HG03039 (cell line): ENCODE measurements around the gene SH3D19.

Source experiments
- ATAC-seq: cut with Tn5 transposase; IDR thresholded peaks from one replicate; pipeline ENCODE4 v1.9.1; 2021; ENCODE audit warnings: mild to moderate bottlenecking, moderate library complexity; ENCODE audit not compliant: unreplicated experiment

The SH3D19 gene

DNA sequence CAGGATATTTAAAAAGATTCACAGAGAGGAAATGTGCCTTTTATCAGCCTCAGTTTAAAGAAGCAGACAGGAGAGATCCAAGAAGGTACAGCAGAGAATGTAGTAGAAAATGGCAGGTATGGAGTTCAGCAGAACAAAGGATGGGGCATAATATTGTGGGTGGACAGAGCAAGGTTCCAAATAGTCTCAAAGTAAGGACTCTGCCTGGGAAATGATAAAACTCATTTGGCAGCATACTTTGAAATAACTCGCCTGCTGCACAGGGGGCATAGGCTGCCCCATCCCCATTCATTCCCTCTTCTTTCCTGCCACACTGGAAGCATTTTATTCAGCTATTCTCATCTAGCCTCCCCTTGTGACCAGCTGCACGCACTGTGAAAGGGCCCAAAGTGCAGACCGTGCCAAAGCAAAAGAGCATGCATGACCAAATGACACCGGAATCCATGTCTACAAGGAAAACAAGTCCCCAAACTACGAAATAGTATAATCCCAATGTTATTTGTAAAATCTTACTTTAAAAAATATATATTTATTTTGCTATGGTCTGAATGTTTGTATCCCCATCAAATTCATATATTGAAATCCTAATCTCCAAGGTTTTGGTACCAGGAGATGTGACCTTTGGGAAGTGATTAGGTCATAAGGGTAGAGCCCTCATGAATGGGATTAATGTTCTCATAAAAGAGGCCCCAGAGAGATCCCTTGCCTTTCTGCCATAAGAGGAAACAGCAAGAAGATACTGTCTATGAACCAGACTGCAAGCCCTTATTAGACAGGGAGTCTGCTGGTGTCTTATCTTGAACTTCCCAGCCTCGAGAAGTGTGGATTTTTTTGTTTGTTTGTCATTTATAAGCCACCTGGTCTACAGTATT lies 125.8 kb downstream of the SH3D19 start:
- no peak for ATAC-seq

DNA sequence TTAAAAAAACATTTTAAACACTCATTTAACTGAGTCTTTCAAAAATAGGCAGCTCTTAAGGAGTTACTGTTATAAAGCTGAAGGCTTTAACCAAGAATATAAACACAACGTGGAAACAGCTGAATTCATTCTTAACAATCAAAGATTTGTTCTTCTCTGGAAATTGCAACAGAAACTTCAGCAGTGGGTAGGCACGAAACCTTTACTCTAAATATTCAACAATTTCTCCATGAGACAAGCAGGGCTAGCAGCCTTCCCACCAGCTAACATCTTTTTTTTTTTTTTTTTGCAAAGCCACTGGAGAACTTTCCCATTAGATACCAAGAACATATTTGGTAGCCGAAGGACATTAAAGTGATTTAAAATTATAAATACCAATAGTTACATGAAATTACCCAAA lies 126.7 kb downstream of the SH3D19 start:
- ATAC-seq, result no peak

DNA sequence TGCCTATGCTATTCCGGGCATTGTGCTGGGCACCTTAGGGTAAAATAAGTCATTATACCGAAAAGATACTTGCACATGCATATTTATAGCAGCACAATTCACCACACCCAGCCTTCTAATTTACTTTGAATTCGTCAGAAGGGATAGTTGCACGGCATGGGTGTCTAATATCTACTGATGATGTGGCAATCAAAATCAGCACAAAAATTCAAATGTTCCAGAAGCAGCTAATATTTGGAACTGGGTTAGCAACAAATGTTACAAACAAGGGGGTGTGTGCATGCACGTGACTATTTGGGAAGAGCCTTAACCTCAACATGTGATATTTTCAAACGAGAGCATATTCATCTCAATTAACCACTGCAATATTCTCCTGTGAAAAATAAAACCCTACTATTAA lies 128.2 kb downstream of the SH3D19 start:
- ATAC-seq, result no peak

DNA sequence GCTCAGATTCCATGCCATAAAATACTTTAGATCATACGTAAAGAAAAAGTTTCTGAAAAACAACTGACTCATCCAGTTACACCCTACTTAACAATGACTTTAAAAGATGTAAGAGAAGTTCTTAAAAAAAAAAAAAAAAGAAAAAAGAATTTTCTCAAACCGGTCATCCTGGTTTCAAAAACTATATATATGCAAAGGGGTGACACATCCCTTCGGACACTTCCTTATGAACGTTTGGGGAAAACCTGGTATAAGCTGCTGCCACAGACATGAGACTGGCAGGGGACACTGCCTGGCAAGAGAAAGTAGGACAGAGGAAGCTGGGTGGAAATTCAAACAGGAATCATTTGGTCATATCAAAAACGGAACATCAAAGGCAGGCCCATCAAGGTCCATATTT lies 129.6 kb downstream of the SH3D19 start:
- ATAC-seq, result no peak

DNA sequence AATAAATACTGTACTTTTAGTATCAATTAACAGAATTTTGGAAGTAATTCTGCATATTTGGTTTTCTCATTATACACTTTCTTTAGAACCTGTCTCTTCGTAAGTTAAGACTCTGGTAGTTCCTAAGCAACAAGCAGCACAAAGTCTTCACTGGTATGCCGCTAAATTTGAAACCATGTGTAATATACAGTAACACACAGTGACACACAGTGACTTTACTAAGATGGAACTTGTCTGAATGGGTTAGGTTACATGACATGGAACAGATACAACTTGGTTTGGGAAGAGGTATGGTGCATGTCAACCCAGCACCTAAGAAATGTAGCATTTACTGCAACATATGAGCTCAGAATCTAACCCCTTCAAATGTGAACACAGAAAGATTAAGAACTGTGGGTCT lies 132.0 kb downstream of the SH3D19 start:
- no peak for ATAC-seq

DNA sequence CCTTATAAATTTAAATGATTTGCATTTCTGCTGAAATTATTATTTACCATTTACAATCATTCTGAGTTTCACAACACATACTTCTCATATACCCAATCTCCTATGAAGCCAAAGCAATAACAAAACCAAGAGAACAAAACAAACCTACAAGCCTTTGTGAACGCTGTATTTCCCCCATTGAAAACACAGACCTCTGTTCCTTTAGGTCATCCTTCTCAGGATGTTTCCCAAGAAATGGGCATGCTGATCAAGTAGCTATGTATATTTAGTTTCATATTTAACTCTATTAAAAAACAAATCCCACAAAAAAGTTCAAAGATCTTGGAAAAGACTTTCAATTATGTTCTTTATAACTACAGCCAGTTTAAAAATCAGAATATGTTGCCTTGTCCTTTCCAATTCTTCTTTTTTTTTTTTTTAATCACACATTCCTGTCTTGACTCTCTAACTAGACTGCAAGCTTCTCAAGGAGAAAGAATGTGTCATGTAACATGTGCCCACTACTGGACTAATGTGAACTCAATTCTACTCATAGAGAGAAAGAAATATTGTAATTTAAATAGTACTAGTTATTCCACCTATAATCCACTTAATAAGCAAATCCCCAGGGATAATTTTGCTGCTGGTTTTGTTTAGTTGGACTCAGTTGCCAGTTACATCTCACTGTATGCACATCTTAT lies 132.7 kb downstream of the SH3D19 start:
- no peak for ATAC-seq

DNA sequence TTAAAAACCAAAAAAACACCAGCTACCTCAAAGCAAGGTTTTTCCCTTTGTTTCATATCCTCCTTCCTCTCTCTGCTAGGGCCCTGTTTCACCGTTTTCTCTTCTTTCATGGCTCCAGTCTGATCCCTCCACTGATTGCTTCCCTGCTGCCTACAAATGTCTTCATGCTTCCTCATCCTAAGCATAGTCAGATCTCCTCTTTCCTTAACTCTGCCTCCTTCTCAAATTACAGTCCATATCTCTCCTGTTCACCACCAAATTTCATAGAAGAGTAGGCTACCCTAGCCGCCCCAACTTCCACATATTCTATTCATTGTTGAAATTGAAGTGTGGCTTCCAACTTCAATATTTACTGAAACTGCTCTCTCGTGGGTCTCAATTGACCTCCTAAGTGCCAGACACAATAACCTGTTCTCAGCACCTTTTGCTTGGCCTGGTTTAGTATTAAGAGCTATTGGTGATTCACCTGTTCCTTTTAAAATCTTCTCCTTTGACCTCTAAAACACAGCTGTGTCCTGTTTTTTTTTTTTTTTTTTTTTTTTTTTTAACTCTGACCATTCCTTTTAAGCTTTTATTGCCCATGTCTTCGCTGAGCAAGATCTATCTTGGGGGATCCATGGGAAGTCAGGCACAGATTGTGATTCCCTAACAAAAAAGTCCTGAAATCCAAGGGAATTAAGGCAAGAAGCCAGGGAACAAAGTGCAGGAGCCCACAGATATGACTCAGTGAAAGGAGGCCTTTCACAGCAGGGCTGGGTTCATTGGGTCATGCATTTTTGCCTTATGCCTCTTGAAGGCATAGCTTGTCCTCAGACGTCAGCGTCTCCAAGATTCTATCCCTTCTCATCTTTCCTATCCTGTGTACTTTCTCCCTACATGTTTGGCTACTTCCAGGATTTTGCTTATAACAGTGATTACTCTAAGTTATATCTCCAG lies 140.6 kb downstream of the SH3D19 start:
- no peak for ATAC-seq

DNA sequence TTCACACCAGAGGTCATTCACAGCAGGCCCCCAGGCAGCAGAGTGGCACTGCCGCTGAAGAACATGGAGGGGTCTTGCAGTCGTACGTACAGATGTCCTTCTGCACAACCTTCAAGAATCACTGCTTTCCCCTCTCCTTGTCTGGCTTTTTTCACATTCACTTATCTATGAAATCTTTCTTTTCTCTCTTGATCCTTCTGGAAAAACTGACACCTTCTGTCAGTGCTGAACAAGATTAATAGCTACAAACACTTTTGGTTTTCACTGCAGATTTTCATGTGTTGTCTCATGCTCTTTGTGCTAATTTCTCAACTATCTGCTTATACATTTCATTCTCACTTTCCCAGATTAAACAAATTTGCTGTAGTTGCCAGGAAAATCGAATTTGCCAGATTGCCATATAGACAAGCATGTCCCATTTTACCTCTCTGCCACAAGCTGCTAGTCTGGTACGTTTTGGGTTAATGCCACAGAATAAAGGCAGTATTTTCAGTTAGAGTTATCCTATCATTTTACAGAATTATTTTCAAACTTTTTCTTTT lies 142.9 kb downstream of the SH3D19 start:
- ATAC-seq, result no peak

DNA sequence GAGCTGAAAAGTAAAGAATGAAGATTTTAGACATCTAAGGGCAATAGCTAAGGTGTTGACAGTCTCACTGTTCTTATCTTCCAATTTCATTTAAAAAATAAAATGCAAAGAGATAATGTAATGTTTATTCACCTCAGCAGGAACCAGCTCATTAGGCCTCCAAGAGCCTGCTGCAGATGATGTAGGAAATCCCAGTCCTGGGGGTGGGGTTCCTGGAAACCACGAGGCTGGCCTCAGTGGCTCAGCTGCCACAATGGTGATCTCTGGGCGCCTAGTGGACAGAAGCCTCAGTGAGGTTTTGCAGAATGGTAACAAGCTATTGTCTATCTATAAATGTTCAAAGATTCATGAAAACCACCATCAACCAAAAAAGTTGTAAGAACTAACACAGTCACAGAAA lies 148.7 kb downstream of the SH3D19 start:
- ATAC-seq, result no peak

DNA sequence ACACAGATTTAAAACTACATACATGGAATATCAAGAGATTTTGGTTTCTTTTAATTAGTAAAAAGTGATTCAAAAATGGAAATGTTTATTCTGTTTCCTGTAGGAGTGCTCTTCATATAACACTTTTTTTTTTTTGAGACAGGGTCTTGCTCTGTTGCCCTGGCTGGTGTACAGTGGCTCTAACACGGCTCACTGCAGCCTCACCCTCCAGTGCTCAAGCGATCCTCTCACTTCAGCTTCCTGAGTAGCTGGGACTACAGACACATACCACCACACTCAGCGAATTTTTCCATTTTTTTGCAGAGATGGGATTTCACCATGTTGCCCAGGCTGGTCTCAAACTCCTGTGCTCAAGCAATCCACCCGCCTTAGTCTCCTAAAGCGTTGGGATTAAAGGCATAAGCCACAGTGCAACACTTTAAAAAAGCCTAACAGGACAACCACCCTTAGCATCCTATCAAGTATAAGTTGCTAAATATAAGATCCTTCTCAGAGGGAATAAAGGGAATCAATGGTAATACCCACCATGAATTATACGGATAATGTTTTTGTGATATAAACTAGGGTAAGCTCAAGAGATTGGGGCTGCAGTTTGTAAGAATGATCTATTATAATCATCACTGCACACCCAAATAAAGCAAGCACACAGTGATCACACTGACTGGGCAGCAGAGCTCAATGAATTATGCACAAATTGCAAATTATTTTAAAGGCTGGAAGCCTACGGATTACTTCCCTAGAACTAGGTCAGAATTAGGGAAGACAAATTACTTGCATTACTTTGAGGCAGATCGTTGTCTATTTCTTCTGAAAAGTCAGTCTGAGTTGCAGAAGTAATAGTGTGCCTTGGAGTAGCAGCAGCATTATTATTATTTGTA lies 149.4 kb downstream of the SH3D19 start:
- no peak for ATAC-seq

DNA sequence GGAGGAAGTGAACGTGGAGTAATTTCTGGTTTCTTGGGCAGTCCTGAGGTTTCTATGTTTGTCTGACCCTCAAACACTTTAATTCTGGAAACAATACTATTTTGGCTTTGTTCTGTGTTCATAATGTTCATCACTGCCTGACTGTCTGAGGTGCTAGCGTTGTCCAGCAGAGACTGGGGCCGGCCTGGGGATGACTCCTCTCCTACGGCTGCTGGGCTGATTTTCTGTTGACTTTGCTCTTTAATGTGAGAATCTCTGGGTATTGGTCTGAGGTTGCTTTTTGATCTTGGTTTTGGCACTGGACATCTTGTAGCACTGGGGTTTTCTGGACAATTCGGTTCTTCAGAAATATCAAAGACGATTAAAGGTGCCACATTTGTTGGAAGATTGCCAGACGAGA lies 150.2 kb downstream of the SH3D19 start:
- ATAC-seq, result no peak

DNA sequence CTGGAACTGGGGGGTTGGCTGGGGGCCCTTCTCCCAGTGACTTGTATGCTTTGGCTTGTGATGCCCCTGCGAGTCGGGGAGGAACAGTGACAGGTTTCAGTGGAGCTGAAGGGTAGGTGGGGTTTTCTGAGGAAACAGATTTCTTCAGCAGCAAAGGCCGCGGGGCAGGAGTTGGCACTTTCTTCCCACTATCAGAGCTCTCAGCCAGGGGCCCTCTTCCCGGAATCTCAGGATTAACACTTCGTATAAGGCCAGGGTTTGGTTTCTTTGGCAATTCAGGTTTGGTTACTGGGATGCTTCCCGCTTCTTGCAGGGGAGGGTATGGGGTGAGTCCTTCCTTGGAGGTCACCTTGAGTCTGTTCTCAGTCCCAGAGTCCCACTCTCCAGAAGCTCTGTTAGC lies 150.6 kb downstream of the SH3D19 start:
- ATAC-seq, result no peak

DNA sequence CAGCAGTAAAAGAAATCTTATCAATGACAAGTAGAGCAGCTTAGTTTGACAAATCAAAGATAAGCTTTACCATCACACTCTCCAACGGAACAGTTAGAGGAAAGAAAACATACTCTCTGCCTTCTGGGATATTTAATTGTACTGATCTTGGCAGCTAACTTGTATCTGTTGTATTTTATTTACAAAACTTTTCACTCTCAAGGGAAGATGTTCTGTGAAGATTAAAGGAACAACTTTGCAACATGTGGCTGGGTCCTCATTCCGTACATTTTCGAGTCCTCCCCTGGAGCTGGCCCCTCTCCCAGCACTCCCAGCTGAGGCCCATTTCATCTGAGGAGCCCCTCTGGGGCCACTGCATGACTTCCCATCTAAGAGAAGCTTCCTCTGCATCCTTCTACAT lies 151.5 kb downstream of the SH3D19 start:
- no peak for ATAC-seq

DNA sequence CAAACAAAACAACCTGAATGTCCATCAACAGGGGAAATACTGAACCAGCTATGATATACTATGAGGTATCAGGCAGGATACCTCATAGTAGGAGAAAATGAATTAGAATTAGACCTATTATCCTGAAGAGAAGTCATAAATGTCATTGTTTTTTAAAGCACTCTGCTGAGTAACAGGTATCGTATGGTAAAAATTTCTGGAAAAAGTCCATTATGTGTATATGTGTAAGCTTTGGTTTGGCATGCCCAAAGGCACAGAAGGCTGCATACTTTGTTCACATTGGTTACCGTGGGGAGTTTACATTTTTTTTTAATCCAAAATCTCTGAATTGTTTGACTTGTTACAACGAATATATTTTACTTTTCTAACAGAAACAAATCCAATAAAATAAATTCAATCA lies 155.5 kb downstream of the SH3D19 start:
- no peak for ATAC-seq

DNA sequence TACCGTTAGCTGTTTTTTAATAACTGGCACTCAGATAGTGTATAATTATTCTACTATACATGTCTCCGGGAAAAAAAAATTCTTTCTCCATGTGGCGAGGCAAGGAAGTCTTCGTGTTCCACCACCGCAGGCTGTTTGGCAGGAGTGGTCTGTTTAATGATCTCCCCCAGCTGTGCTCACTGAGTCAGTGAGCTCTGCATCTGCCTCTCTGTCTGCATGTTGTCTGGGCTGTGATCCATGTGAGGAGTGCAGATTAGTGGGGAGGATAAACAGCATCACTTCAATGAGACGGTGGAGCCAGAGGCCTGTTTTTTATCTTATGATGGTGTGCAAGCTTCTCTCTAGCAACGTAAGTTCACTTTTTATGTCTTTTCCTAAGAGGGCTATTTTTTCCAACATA lies 156.2 kb downstream of the SH3D19 start:
- ATAC-seq, result no peak

DNA sequence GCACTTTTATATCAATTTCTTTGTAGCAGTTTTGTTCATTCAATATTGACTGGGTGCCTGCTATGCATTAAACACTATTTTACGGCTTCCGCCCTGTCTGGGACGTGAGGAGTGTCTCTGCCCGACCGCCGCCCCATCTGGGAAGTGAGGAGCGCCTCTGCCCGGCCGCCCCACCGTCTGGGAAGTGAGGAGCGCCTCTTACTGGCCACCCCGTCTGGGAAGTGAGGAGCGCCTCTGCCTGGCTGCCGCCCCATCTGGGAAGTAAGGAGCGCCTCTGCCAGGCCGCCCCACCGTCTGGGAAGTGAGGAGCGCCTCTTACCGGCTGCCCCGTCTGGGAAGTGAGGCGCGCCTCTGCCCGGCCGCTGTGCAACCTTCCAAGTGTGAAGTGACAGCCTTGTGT lies 157.8 kb downstream of the SH3D19 start:
- ATAC-seq, result no peak

DNA sequence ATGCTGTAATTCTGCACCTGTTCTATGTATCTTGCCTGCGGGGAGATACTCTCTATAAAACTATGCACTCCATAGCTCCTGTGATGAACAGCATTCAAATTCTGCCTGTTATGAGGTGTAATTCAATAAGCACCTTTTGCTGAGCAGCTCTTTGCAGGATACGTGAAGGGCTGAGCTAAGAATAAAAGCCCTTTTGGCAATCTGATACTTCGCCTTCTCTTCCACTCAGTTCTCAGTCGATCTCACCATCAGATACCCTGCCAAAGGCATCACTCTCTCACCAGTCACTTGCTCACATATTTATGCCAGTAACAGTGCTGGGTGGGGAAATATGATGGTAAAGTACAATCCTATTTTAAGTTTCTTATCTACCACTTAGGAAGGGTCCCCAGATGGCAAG lies 158.8 kb downstream of the SH3D19 start:
- ATAC-seq, result no peak

DNA sequence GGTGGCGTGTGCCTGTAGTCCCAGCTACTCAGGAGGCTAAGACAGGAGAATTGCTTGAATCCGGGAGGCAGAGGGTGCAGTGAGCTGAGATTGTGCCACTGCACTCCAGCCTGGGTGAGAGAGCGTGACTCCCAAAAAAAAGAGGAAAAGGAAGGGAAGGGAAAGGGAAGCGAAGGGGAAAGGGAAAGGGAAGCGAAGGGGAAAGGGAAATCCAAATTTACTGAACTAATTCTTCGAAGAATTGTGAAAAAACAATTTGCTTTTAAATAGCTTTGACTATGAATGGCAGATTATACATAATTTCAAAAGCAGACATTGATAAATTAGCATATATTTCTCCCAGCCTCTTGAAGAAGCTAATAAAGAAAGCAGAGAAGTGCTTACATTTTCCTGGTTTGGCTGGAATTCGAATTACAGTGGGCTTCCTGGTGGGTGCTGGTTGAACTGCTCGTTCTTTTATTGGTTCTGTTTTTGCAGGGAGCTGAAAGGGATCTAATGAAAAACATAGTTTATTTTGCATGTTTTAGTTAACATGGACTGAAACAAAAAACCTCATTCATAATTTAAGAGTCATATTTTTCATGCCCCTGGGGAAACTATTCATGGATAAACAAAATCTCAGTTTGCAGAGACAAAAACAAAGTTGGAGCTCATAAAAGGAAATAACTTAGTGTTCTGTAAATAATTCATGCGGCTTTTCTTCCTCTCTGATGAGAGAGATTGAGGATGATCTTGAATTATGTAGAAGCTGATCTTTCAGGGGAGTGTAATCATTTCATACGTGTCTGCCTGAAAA lies 160.0 kb downstream of the SH3D19 start:
- no peak for ATAC-seq

DNA sequence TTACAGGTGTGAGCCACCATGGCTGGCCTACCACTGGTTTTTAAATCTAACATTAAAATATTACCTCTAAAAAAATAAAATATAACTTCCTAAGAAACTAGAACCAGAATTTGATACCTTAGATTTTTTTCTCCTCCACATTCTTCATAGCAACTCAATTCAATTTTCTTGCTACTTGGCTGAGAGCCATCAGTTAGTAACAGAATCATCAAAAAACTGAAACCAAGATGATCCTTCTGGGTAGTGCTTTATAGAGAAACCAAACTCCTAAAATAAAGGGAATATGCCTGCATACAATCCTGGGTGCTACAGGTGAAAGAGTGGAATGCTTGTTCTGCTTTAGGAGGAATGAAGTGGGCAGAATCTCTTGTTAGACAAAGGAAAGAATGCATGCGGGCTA lies 161.6 kb downstream of the SH3D19 start:
- no peak for ATAC-seq
